PC-3 (cell line): ENCODE measurements around the gene HS2ST1.

Experiments
- EZH2phosphoT487 ChIP-seq: fragments of 300-600 bp; sonication (generic); IDR thresholded peaks from 2 replicates; pipeline ENCODE4 v1.6.1; 2018; ENCODE audit warnings: mild to moderate bottlenecking, antibody characterized with exemption, low read length, borderline replicate concordance
- TF ChIP-seq, protein P1 (sequence below): fragments of 300-600 bp; sonication (generic); conservative IDR thresholded peaks from 2 replicates; pipeline ENCODE4 v1.5.1; 2017; ENCODE audit warnings: antibody characterized with exemption, low read depth, mild to moderate bottlenecking, low read length

DNA sequence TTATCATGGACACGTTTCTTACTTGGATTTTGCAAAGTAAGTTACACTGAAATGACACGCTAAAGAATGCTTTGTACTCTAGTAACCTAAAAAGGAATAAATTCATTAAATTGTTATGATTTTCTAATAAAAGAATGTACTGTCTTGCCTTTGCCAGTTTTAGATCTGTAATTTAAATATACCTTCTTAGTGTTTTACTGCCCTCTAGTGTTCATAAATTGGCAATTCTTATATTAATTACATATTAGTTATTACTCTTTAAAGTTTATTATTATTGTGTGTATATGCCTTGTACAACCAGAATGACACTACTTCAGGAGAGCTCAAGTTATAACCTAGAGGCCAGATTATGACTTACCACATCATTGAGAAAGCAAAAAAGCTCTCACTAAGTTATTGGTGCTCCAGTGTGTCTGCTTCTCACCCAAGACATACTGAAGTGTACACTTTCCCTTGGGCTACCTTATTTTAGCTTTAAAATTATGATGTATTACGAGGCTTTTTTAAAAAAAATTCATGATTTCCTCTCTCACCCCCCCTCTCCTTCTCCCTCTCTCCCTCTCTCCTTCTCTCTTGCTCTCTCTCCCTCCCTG is 169.9 kb downstream of the HS2ST1 start:
- TF ChIP-seq EZH2phosphoT487 = no peak
- TF ChIP-seq, protein P1, sequence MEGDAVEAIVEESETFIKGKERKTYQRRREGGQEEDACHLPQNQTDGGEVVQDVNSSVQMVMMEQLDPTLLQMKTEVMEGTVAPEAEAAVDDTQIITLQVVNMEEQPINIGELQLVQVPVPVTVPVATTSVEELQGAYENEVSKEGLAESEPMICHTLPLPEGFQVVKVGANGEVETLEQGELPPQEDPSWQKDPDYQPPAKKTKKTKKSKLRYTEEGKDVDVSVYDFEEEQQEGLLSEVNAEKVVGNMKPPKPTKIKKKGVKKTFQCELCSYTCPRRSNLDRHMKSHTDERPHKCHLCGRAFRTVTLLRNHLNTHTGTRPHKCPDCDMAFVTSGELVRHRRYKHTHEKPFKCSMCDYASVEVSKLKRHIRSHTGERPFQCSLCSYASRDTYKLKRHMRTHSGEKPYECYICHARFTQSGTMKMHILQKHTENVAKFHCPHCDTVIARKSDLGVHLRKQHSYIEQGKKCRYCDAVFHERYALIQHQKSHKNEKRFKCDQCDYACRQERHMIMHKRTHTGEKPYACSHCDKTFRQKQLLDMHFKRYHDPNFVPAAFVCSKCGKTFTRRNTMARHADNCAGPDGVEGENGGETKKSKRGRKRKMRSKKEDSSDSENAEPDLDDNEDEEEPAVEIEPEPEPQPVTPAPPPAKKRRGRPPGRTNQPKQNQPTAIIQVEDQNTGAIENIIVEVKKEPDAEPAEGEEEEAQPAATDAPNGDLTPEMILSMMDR = peak; percentile 51
